B cell (primary cell): ENCODE data around the gene EXOSC2. TPM values are rescaled to one million over a fixed set of nuclear protein-coding genes. Genes with fewer than 3 reads are reported as not detected.

Source experiments
- ATAC-seq: fragments of 200-7000 bp; cut with Tn5 transposase; one replicate; pipeline ENCODE4 v1.10.0; 2021; ENCODE audit warnings: low read depth, mild to moderate bottlenecking, moderate number of reproducible peaks, moderate library complexity
- CTCF ChIA-PET: fragments of 350-600 bp; sonication (Branson Sonifier 250); formaldehyde crosslinking; loops from one replicate; lab custom pipeline; 2021; ENCODE audit warnings: antibody characterized with exemption, inconsistent platforms; lab: Charles Lee
- POLR2A ChIA-PET: fragments of 350-600 bp; sonication (Branson Sonifier 250); formaldehyde crosslinking; loops from one replicate; lab custom pipeline; 2021; ENCODE audit warnings: antibody characterized with exemption; lab: Charles Lee
- DNase-seq: peaks from one replicate; pipeline ENCODE4 v3.0.0; 2013
- H2AFZ ChIP-seq: 2 replicates; pipeline ENCODE4 v1.6.1; 2012; ENCODE audit warnings: mild to moderate bottlenecking, low read depth, low read length; ENCODE audit not compliant: insufficient read depth, poor library complexity, severe bottlenecking
- H3K27ac ChIP-seq, 2 donors: 1 replicate in 1 of 2; 2 replicates in 1 of 2; pipeline ENCODE4 v1.5.1; 2012 to 2013; ENCODE audit warnings: low read length in 2 of 2, mild to moderate bottlenecking in 2 of 2, moderate library complexity in 1 of 2
- H3K27me3 ChIP-seq, 4 experiments: fragments of 200-600 bp in 1 of 4; sonication (generic) in 1 of 4; replicated peaks in 1 of 4; 1 replicate in 2 of 4; 2 replicates in 2 of 4; pipeline versions ENCODE4 v1.6.1 to v1.7.0; 2013 to 2016; ENCODE audit warnings: low read length in 3 of 4, mild to moderate bottlenecking in 2 of 4, mixed read lengths in 1 of 4, moderate library complexity in 1 of 4; ENCODE audit not compliant: insufficient read depth in 4 of 4, control insufficient read depth in 3 of 4; ENCODE audit errors: control extremely low read depth in 1 of 4
- H3K36me3 ChIP-seq, 2 experiments: replicated peaks in 1 of 2; 1 replicate in 1 of 2; 2 replicates in 1 of 2; pipeline versions ENCODE4 v1.6.1 to v1.7.1; 2013; ENCODE audit warnings: low read length in 1 of 2; ENCODE audit not compliant: insufficient read depth in 2 of 2, control insufficient read depth in 1 of 2; ENCODE audit errors: control extremely low read depth in 1 of 2, extremely low read depth in 1 of 2
- H3K4me1 ChIP-seq, 2 donors: fragments of 200-600 bp in 1 of 2; sonication (generic) in 1 of 2; 1 replicate in 1 of 2; 2 replicates in 1 of 2; pipeline versions ENCODE4 v1.5.1 to v1.6.1; 2013 to 2017; ENCODE audit warnings: low read length in 2 of 2; ENCODE audit not compliant: control insufficient read depth in 2 of 2, insufficient read depth in 2 of 2
- H3K4me2 ChIP-seq: replicated peaks from 2 replicates; pipeline ENCODE3; 2012; ENCODE audit warnings: mild to moderate bottlenecking, low read depth, low read length; ENCODE audit not compliant: poor library complexity, severe bottlenecking
- H3K4me3 ChIP-seq, 5 experiments: fragments of 200-600 bp in 1 of 5; sonication (generic) in 1 of 5; 1 replicate in 3 of 5; 2 replicates in 2 of 5; pipeline versions ENCODE4 v1.5.1 to v1.7.0; 2011 to 2016; ENCODE audit warnings: low read length in 4 of 5, mild to moderate bottlenecking in 4 of 5, low read depth in 2 of 5, control low read depth in 1 of 5, moderate library complexity in 1 of 5; ENCODE audit not compliant: insufficient read depth in 1 of 5; ENCODE audit errors: control extremely low read depth in 1 of 5, extremely low read depth in 1 of 5
- H3K79me2 ChIP-seq: fragments of 200-600 bp; sonication (generic); one replicate; pipeline ENCODE4 v1.6.0; 2016; ENCODE audit warnings: low read length; ENCODE audit not compliant: control insufficient read depth, insufficient read depth
- H3K9ac ChIP-seq: fragments of 200-600 bp; sonication (generic); 2 replicates; pipeline ENCODE4 v1.6.1; 2017; ENCODE audit warnings: mild to moderate bottlenecking, low read length, moderate library complexity
- H3K9me3 ChIP-seq, 3 donors: one replicate each; pipeline versions ENCODE4 v1.6.1 to v1.7.1; 2013; ENCODE audit warnings: low read length in 2 of 3; ENCODE audit not compliant: control insufficient read depth in 2 of 3, insufficient read depth in 1 of 3; ENCODE audit errors: control extremely low read depth in 1 of 3
- H4K20me1 ChIP-seq: 2 replicates; pipeline ENCODE4 v1.6.0; 2012; ENCODE audit warnings: mild to moderate bottlenecking, low read length; ENCODE audit not compliant: insufficient read depth, control insufficient read depth, poor library complexity, severe bottlenecking
- H3K27ac Mint-ChIP-seq: one replicate; pipeline ENCODE4 v1.8.0; 2021; ENCODE audit warnings: mixed read lengths
- H3K27me3 Mint-ChIP-seq: one replicate; pipeline ENCODE4 v1.8.0; 2021; ENCODE audit warnings: mixed read lengths
- H3K4me1 Mint-ChIP-seq: one replicate; pipeline ENCODE4 v1.8.0; 2021; ENCODE audit warnings: mixed read lengths
- H3K4me3 Mint-ChIP-seq: one replicate; pipeline ENCODE4 v1.8.0; 2021; ENCODE audit warnings: mixed read lengths
- H3K9me3 Mint-ChIP-seq: one replicate; pipeline ENCODE4 v1.8.0; 2022; ENCODE audit warnings: mixed read lengths; ENCODE audit not compliant: insufficient read depth
- EZH2 ChIP-seq: IDR thresholded peaks from 2 replicates; pipeline ENCODE4 v1.6.1; 2012; ENCODE audit warnings: borderline replicate concordance, low read depth, mild to moderate bottlenecking, moderate library complexity, low read length; ENCODE audit not compliant: insufficient read depth, poor library complexity, severe bottlenecking
- WGBS: methylation state at CpG from one replicate; pipeline ENCODE4 v1.1.5; 2013; ENCODE audit warnings: missing lambda C conversion rate; ENCODE audit not compliant: insufficient coverage; 5-methylcytosine and 5-hydroxymethylcytosine counted together
- intact Hi-C: fragments of 100-400 bp; cut with micrococcal nuclease; formaldehyde crosslinking; loops from one replicate; pipeline ENCODE4 v1.10.0; 2022
- polyA plus RNA-seq: library from polyadenylated mRNA; depleted of rRNA; stranded (reverse); fragments of >200 nt; gene quantifications from 2 replicates; pipeline ENCODE4 v1.2.3, GENCODE V29; 2012
- total RNA-seq, 2 donors: library from RNA; stranded (reverse); fragments of 120-200 nt in 1 of 2; gene quantifications; 1 replicate in 1 of 2; 2 replicates in 1 of 2; pipeline versions ENCODE4 v1.2.3 to v1.2.4, GENCODE V29; 2013 to 2022
- TF ChIP-seq, protein P1 (sequence below): fragments of 200-600 bp; IDR thresholded peaks from one replicate; pipeline ENCODE4 v1.8.0; 2022; ENCODE audit warnings: antibody characterized with exemption, mild to moderate bottlenecking

Gene EXOSC2
- total and polyA plus RNA-seq, 2 donors (not counting 1 experiment from before 2014, with no cell fraction given), result 31.5 to 53.3 TPM

DNA sequence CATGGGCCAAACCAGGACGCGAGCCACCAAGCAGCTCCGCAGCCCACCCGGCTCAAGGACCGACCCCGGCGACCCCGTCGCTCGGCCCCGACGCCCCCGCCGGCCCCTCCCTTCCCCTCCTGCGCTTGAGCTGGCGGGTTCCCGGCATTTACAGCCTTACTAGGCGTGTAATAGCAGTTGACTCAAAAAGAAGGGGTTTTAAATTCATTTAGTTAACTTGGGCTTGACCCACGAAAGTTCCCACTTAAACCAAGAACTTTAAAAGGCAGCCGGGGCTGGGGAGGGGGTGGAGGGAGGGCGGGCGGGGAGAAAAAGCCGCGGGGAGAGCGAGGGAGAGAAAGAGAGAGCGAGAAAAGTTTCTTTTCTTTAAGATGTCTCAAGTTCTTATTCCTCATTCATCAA is 28.6 kb upstream of the EXOSC2 start:
- Histone ChIP-seq H3K27ac (no peak overlapping the region), H3K79me2 (no peaks in the 10 kb centered on the region), H3K9me3 (peaks cover 0 to 30% (median 0%) of the 10 kb centered on the region in 3 donors), H3K36me3 (no peaks in the 10 kb centered on the region), H4K20me1 (no peaks in the 10 kb centered on the region), H3K4me1 (peaks cover 60 to 62% of the 10 kb centered on the region in 2 donors), H2AFZ (peak overlapping the region; percentile 6), H3K27me3 (peaks cover 0 to 82% (median 48%) of the 10 kb centered on the region in 4 experiments), H3K9ac (no peak overlapping the region), H3K4me3 (no peak overlapping the region), H3K4me2 (peak overlapping the region; percentile 74)
- Mint-ChIP-seq H3K9me3 (no peaks in the 10 kb centered on the region), H3K27ac (no peak overlapping the region), H3K27me3 (peaks cover 53% of the 10 kb centered on the region), H3K4me3 (peak overlapping the region; percentile 75), H3K4me1 (peaks cover 27% of the 10 kb centered on the region)
- ChIA-PET POLR2A (no interaction called here), CTCF (interaction anchor here (1.0 to 1.1 kb wide), 2 partner anchors 17 to 18 kb away, joined by 3 read pairs; no protein-coding TSS in a partner anchor)
- intact Hi-C loops, result no loop called here
- TF ChIP-seq EZH2, result no peak
- TF ChIP-seq, protein P1, sequence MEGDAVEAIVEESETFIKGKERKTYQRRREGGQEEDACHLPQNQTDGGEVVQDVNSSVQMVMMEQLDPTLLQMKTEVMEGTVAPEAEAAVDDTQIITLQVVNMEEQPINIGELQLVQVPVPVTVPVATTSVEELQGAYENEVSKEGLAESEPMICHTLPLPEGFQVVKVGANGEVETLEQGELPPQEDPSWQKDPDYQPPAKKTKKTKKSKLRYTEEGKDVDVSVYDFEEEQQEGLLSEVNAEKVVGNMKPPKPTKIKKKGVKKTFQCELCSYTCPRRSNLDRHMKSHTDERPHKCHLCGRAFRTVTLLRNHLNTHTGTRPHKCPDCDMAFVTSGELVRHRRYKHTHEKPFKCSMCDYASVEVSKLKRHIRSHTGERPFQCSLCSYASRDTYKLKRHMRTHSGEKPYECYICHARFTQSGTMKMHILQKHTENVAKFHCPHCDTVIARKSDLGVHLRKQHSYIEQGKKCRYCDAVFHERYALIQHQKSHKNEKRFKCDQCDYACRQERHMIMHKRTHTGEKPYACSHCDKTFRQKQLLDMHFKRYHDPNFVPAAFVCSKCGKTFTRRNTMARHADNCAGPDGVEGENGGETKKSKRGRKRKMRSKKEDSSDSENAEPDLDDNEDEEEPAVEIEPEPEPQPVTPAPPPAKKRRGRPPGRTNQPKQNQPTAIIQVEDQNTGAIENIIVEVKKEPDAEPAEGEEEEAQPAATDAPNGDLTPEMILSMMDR, result no peak
- ATAC-seq (no peak), DNase-seq (no peak)
- 6% methylated on average over 9 of the region's 26 CpGs for WGBS

- peaks cover 0 to 76% (median 47%) of the 10 kb centered on the region in 4 experiments for H3K27me3 ChIP-seq
- intact Hi-C loops, result no loop called here
- peak overlapping the region; percentile 45 for H3K4me2 ChIP-seq
- ATAC-seq (no peak), DNase-seq (peak; percentile 56)
- peaks cover 55 to 62% of the 10 kb centered on the region in 2 donors for H3K4me1 ChIP-seq
- Mint-ChIP-seq H3K9me3 (no peaks in the 10 kb centered on the region), H3K4me3 (peak overlapping the region; percentile 75), H3K27me3 (peaks cover 59% of the 10 kb centered on the region), H3K4me1 (peaks cover 25% of the 10 kb centered on the region), H3K27ac (no peak overlapping the region)
- H3K27ac ChIP-seq, result no peak overlapping the region
- H4K20me1 ChIP-seq, result no peaks in the 10 kb centered on the region
- 7% methylated on average over 58 of the region's 61 CpGs for WGBS
- H2AFZ ChIP-seq, result peak overlapping the region; percentile 6
- peaks cover 0 to 30% (median 0%) of the 10 kb centered on the region in 3 donors for H3K9me3 ChIP-seq
- no peak overlapping the region for H3K9ac ChIP-seq
- ChIA-PET POLR2A (no interaction called here), CTCF (interaction anchor here (1.1 kb wide), 1 partner anchor 17 kb away, joined by 3 read pairs; no protein-coding TSS in a partner anchor)
- no peaks in the 10 kb centered on the region for H3K36me3 ChIP-seq
- TF ChIP-seq, protein P1, result no peak
- TF ChIP-seq EZH2, result peak; percentile 92
- no peaks in the 10 kb centered on the region for H3K79me2 ChIP-seq
- H3K4me3 ChIP-seq, result no peak overlapping the region
These were observed 27.9 kb upstream of the EXOSC2 start for GRCh38 chr9:130665431-130666392.
